ENCODE results near the gene SLC5A8. TPM values are rescaled to one million over a fixed set of nuclear protein-coding genes. Genes with fewer than 3 reads are reported as not detected.

SLC5A8 gene
- total RNA-seq, 1 experiment from 2014 or later = not detected

DNA sequence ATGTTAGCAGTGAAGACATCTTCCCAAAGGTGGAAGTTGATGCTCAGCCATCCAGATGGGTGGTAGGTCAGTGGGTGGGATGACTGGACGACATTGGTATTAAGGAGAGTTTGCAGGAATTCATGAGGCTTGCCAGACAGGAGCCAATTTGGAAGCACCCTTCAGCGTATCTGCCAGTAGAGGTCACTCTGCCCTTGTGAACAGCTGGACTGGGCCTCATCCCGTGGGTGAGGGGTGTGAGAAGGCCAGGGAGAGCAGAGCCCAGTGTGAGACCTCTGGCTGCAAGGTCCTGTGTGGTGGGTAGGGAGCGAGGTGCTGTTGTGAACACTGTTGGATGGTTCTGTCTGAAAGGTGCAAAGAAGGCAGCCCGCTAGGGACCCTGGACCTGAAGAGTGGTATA, 37.7 kb downstream of the SLC5A8 start:
- no peaks in the 10 kb centered on the region; a peak in 1 of 4 replicates for H3K9me3 ChIP-seq (ENCODE audit: control insufficient read depth in 1 of 2, insufficient read depth in 1 of 2, low read depth in 1 of 2, low read length in 2 of 2)
- H3K4me3 ChIP-seq (replicated peaks in 1 of 2; ENCODE audit: low read depth in 1 of 2, low read length in 2 of 2) = no peak overlapping the region
- H3K4me1 ChIP-seq (ENCODE audit: control insufficient read depth in 1 of 2, insufficient read depth in 2 of 2, low read length in 2 of 2) = no peaks in the 10 kb centered on the region
- H3K9ac ChIP-seq (ENCODE audit: low read length) = no peak overlapping the region
- no peak overlapping the region for H2AFZ ChIP-seq (ENCODE audit: low read depth, low read length, poor library complexity, severe bottlenecking)
- intact Hi-C loops (cut with micrococcal nuclease) = loop anchor here (2.0 kb wide), 1 partner anchor 150 kb away; no protein-coding TSS in a partner anchor
- H3K4me2 ChIP-seq (ENCODE audit: low read length) = no peak overlapping the region
- H3K27ac ChIP-seq (ENCODE audit: low read depth, low read length) = no peak overlapping the region
- H3K27me3 ChIP-seq (ENCODE audit: insufficient read depth, low read length) = no peaks in the 10 kb centered on the region
- H3K36me3 ChIP-seq (ENCODE audit: control insufficient read depth in 1 of 2, insufficient read depth in 2 of 2, low read length in 2 of 2) = no peaks in the 10 kb centered on the region
- TF ChIP-seq, protein P1, sequence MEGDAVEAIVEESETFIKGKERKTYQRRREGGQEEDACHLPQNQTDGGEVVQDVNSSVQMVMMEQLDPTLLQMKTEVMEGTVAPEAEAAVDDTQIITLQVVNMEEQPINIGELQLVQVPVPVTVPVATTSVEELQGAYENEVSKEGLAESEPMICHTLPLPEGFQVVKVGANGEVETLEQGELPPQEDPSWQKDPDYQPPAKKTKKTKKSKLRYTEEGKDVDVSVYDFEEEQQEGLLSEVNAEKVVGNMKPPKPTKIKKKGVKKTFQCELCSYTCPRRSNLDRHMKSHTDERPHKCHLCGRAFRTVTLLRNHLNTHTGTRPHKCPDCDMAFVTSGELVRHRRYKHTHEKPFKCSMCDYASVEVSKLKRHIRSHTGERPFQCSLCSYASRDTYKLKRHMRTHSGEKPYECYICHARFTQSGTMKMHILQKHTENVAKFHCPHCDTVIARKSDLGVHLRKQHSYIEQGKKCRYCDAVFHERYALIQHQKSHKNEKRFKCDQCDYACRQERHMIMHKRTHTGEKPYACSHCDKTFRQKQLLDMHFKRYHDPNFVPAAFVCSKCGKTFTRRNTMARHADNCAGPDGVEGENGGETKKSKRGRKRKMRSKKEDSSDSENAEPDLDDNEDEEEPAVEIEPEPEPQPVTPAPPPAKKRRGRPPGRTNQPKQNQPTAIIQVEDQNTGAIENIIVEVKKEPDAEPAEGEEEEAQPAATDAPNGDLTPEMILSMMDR (IDR thresholded peaks at IDR 0.05 in 2 of 3, conservative IDR thresholded peaks at IDR 0.05 in 1 of 3; ENCODE audit: borderline replicate concordance in 1 of 3, insufficient read depth in 1 of 3, low read depth in 2 of 3, low read length in 2 of 3) = peak in 2 of 3 experiments; percentile 24 to 38; a peak in 2 of 6 replicates
- TF ChIP-seq FOSL1 (IDR thresholded peaks at IDR 0.05; ENCODE audit: low read depth) = no peak
- peak; percentile 46 for TF ChIP-seq RAD21 (IDR thresholded peaks at IDR 0.05; ENCODE audit: low read depth)
- TF ChIP-seq, protein P2, sequence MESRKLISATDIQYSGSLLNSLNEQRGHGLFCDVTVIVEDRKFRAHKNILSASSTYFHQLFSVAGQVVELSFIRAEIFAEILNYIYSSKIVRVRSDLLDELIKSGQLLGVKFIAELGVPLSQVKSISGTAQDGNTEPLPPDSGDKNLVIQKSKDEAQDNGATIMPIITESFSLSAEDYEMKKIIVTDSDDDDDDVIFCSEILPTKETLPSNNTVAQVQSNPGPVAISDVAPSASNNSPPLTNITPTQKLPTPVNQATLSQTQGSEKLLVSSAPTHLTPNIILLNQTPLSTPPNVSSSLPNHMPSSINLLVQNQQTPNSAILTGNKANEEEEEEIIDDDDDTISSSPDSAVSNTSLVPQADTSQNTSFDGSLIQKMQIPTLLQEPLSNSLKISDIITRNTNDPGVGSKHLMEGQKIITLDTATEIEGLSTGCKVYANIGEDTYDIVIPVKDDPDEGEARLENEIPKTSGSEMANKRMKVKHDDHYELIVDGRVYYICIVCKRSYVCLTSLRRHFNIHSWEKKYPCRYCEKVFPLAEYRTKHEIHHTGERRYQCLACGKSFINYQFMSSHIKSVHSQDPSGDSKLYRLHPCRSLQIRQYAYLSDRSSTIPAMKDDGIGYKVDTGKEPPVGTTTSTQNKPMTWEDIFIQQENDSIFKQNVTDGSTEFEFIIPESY (IDR thresholded peaks at IDR 0.05; ENCODE audit: extremely low read depth, insufficient replicate concordance, low read length) = no peak
- H3K79me2 ChIP-seq (ENCODE audit: insufficient read depth, low read length) = no peaks in the 10 kb centered on the region
- ATAC-seq (peak; percentile 60), DNase-seq (ENCODE audit: low read depth, low spot score) (no peak)
- RAD21 ChIA-PET (ENCODE audit: low non-redundant PET in 1 of 2, low total read pairs in 2 of 2, uncharacterized antibody in 2 of 2, unreplicated experiment in 2 of 2) = no interaction called here
- POLR2A ChIA-PET = no interaction called here
- BruUV-seq (replicated peaks) = no TSS peak
- H3K9me2 ChIP-seq (ENCODE audit: insufficient read depth) = no peaks in the 10 kb centered on the region
- CTCF ChIA-PET = interaction anchor here (1.0 kb wide), 1 partner anchor 152 kb away, joined by 3 read pairs; no protein-coding TSS in a partner anchor
- H4K20me1 ChIP-seq (ENCODE audit: insufficient read depth) = no peaks in the 10 kb centered on the region

DNA sequence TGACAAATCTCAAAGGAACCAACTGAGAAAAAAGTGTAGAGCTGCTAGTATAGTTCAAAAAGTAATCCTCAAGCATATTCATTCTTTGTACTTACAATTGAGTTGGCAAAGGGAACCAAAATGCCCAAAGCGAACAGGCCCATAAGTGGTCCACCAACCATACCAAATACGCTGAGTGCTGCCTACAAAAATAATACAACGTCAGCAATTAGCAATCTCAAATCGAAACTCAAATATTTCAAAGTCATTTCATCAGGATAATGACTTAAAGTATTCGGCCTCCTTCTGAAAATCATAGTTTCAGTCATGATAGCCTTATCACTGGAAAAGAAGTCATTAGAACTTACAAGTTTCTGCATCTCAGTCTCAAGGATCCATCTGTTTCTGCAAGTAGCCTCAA, 42.0 kb downstream of the SLC5A8 start:
- no peak for ATAC-seq
- Histone ChIP-seq H3K4me1 (ENCODE audit: control insufficient read depth in 1 of 2, insufficient read depth in 2 of 2, low read length in 2 of 2) (no peaks in the 10 kb centered on the region), H4K20me1 (ENCODE audit: insufficient read depth) (no peaks in the 10 kb centered on the region), H3K27me3 (ENCODE audit: insufficient read depth, low read length) (0 out of 2 replicates have a peak, but pooled peaks cover 5% of the 10 kb centered on the region), H2AFZ (ENCODE audit: low read depth, low read length, poor library complexity, severe bottlenecking) (no peak overlapping the region), H3K27ac (ENCODE audit: low read depth, low read length) (no peak overlapping the region), H3K4me2 (ENCODE audit: low read length) (no peak overlapping the region), H3K9me3 (ENCODE audit: control insufficient read depth in 1 of 2, insufficient read depth in 1 of 2, low read depth in 1 of 2, low read length in 2 of 2) (no peaks in the 10 kb centered on the region), H3K9ac (ENCODE audit: low read length) (no peak overlapping the region), H3K4me3 (replicated peaks in 1 of 2; ENCODE audit: low read depth in 1 of 2, low read length in 2 of 2) (no peak overlapping the region), H3K9me2 (ENCODE audit: insufficient read depth) (no peaks in the 10 kb centered on the region), H3K79me2 (ENCODE audit: insufficient read depth, low read length) (no peaks in the 10 kb centered on the region), H3K36me3 (ENCODE audit: control insufficient read depth in 1 of 2, insufficient read depth in 2 of 2, low read length in 2 of 2) (no peaks in the 10 kb centered on the region)
- RAD21 ChIA-PET (ENCODE audit: low non-redundant PET in 1 of 2, low total read pairs in 2 of 2, uncharacterized antibody in 2 of 2, unreplicated experiment in 2 of 2) = no interaction called here
- POLR2A ChIA-PET = no interaction called here
- no peak for DNase-seq (ENCODE audit: low read depth, low spot score)
- CTCF ChIA-PET = no interaction called here
- intact Hi-C loops (cut with micrococcal nuclease) = no loop called here
- BruUV-seq (replicated peaks) = no TSS peak
- no peak for TF ChIP-seq ZNF274 (IDR thresholded peaks at IDR 0.05; ENCODE audit: low read depth, low read length)
- TF ChIP-seq, protein P3, sequence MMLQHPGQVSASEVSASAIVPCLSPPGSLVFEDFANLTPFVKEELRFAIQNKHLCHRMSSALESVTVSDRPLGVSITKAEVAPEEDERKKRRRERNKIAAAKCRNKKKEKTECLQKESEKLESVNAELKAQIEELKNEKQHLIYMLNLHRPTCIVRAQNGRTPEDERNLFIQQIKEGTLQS (IDR thresholded peaks at IDR 0.05) = no peak
- TF ChIP-seq FOSL1 (IDR thresholded peaks at IDR 0.05; ENCODE audit: low read depth) = no peak
- no peak for TF ChIP-seq CBX3 (IDR thresholded peaks at IDR 0.05; ENCODE audit: low read depth)
- TF ChIP-seq CEBPB (IDR thresholded peaks at IDR 0.05; ENCODE audit: low read depth) = no peak
- TF ChIP-seq, protein P2 (IDR thresholded peaks at IDR 0.05; ENCODE audit: extremely low read depth, insufficient replicate concordance, low read length) = no peak
- TF ChIP-seq EZH2 (IDR thresholded peaks at IDR 0.05) = no peak
- TF ChIP-seq SRF (IDR thresholded peaks at IDR 0.05; ENCODE audit: low read depth) = no peak
- no peak for TF ChIP-seq SIN3A (IDR thresholded peaks at IDR 0.05; ENCODE audit: low read depth)
- TF ChIP-seq, protein P4, sequence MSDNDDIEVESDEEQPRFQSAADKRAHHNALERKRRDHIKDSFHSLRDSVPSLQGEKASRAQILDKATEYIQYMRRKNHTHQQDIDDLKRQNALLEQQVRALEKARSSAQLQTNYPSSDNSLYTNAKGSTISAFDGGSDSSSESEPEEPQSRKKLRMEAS (IDR thresholded peaks at IDR 0.05) = no peak
- no peak for TF ChIP-seq ZFX (IDR thresholded peaks at IDR 0.05)
- no peak for TF ChIP-seq EZH2phosphoT487 (IDR thresholded peaks at IDR 0.05; ENCODE audit: borderline replicate concordance)
- TF ChIP-seq ELF1 (IDR thresholded peaks at IDR 0.05; ENCODE audit: borderline replicate concordance, low read depth) = no peak

Measured in HCT116 (cell line).